ENCODE data around the gene DPCD.

Gene DPCD

DNA sequence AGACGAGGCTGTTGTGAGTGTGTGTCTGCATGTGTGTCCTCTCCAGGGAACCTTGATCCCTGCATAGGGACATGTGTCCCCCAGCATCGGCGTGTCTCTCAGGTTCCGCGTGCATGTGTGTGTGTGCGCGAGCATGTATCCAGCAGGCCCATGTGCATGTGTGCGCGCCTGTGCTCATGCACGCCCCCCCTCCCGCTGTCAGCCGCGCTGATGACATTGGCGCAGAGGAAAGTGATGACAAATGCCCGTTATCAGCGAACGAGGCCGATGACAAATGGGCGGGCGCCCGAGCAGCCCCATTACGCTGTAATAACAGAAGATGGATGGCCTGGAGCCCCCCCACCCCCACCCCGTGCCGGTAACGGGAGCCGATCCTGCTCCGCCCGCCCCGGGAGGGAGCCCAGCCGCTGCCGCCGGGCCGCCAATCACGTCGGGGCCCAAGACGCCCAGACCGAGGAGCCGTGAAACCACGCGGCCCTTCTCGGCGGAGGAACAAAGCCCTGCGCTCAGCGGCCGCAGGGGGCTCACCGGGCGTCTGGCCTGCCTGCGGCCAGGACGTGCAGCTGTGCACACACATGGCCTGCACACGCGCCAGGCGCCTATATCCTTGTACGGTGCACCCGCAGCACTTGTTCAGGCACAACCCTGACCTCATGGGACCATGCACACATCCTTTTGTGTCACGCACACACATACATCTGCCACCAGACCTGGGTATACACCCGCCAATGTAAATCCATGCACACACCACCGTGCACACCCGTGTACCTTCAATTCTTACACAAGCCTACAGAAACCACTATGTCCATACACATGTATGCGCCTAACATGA lies 21.6 kb upstream of the DPCD start:
- no peak overlapping the region for H3K4me3 ChIP-seq (ENCODE audit: control insufficient read depth, low read depth, low read length)
- no peak for DNase-seq (ENCODE audit: low read depth)
- TF ChIP-seq, protein P1, sequence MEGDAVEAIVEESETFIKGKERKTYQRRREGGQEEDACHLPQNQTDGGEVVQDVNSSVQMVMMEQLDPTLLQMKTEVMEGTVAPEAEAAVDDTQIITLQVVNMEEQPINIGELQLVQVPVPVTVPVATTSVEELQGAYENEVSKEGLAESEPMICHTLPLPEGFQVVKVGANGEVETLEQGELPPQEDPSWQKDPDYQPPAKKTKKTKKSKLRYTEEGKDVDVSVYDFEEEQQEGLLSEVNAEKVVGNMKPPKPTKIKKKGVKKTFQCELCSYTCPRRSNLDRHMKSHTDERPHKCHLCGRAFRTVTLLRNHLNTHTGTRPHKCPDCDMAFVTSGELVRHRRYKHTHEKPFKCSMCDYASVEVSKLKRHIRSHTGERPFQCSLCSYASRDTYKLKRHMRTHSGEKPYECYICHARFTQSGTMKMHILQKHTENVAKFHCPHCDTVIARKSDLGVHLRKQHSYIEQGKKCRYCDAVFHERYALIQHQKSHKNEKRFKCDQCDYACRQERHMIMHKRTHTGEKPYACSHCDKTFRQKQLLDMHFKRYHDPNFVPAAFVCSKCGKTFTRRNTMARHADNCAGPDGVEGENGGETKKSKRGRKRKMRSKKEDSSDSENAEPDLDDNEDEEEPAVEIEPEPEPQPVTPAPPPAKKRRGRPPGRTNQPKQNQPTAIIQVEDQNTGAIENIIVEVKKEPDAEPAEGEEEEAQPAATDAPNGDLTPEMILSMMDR (IDR thresholded peaks at IDR 0.05; ENCODE audit: control insufficient read depth, insufficient read depth, low read depth, low read length, missing control alignments): no peak

DNA sequence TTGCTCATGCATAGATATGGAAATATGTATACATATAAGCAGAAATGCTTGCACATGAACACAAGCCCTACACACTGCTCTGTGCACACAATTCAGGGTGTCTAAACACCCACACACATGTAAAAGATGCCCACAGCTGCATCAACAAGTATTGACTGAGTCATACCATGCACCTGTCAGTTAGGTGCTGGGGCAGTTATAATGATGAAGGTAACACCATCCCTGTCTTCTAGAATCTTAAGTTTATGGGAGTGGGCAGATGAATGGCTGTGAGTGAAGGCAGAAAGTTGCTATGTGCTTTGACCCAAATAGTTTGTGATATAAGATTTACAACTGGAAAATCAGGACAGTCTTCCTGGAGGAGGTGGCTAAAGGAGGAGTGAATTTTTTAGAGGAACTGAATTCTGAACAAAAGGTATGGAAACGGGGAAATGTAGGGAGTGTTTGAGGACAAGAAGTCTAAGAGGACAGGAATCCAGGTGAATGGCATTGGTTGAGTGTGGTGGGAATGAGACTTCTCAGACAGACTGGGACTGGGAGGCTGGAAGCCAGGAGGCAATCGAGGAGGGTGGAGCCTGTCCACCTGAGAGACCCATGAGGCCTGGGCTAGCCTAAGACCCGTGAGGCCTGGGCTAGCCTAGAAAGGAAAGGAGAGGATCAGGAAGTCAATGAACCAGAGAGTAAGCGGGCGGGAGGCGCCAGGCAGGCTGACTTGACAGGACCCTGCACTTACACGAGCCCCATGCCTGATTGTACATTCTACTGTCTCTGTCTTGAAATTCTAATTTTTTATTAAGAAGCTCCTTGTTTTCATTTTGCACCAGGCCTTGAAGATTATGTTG lies 20.7 kb upstream of the DPCD start:
- no peak overlapping the region for H3K4me3 ChIP-seq (ENCODE audit: control insufficient read depth, low read depth, low read length)
- no peak for DNase-seq (ENCODE audit: low read depth)

DNA sequence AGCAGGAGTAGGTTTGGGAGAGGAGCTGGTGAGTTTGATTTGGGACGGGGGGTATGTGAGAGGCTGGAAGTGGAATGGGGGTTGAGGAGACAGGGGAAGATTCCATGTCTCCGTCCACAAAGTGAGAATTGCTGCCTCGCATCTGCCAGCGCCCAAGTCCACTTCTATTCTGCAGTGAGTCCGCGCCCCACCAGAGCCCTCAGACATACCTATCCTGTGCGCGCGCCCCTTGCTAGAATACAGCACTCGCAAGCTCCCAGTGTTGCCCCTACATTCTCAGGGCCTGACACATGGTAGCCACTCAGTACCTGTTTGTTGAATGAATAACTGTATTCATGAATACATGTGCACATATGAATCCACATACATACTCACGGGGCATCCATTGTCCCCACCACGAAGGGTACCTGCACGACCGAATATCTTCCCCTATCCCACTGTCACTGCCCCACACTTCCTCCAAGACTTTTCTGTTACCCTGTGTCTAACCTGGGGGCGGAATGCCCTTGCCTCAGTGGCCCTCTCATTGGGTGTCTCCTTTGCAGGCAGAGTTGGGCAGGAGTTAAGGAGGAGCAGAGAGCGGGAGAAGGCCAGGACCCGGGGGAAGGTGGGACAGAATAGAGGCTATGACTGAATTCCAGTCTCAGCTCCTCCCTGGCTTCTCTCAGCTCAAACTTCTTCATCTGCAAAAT lies 19.9 kb upstream of the DPCD start:
- H3K4me3 ChIP-seq (ENCODE audit: control insufficient read depth, low read depth, low read length): no peak overlapping the region
- DNase-seq (ENCODE audit: low read depth): no peak
- TF ChIP-seq, protein P1 (IDR thresholded peaks at IDR 0.05; ENCODE audit: control insufficient read depth, insufficient read depth, low read depth, low read length, missing control alignments): no peak

More for the DNA sequence above, 20.7 kb upstream of the DPCD start:
- TF ChIP-seq, protein P1 (IDR thresholded peaks at IDR 0.05; ENCODE audit: control insufficient read depth, insufficient read depth, low read depth, low read length, missing control alignments): no peak

DNA sequence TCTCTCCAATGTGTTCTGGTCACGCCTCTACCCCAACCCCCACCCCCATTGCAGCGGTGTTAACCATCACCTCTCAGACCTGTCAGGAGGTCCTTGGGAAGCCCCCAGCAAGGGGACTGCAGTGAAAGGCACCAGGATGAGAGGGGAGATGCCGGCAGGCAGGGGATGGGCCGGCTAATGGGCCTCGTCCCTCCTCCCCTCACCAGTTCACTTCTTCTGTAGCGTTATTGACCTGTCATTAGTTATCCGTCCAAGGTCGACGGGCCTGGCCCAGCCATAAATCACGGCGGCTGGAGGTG lies 18.8 kb upstream of the DPCD start:
- H3K4me3 ChIP-seq (ENCODE audit: control insufficient read depth, low read depth, low read length): no peak overlapping the region
- no peak for DNase-seq (ENCODE audit: low read depth)
- TF ChIP-seq, protein P1 (IDR thresholded peaks at IDR 0.05; ENCODE audit: control insufficient read depth, insufficient read depth, low read depth, low read length, missing control alignments): no peak

DNA sequence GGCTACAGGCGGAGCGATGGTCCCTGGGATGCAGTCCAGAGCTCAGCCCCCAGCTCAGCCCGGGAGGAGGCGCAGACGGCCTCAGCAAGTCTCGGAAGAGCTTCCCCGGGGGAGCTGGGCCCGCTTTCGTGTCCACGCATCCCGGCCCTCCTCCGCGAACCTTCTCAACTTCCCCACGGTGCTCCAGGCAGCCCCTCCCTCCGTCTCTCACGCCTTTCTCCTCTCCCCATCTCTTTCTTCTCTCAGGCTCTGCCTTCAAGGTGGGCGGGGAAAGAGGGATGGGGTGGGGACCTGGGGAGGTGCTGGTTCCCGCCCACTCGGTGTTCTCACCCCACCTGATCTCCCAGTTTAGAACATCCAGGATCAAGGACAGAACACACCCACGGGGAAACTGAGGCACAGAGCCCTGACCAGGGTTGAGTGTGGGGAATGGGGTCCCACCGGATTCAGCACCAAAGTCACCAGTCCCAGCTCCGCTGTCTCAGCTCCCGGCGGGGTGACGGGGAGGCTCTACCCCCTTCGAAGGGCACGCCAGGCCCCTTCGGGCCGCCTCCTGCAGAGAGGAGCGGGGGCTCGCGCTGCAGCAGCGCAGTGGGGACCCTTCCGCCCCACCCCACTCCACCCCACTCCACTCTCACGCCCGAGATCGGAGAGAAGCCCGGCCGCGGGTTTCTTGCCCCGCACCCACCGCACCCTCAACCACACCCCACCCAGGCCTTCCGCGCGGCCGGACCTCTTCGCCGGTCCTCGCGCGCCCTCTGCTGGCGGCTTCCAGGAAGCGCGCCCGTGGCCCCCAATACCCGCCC lies 18.3 kb upstream of the DPCD start:
- TF ChIP-seq, protein P1 (IDR thresholded peaks at IDR 0.05; ENCODE audit: control insufficient read depth, insufficient read depth, low read depth, low read length, missing control alignments): peak; percentile 65
- peak overlapping the region; percentile 70 for H3K4me3 ChIP-seq (ENCODE audit: control insufficient read depth, low read depth, low read length)
- no peak for DNase-seq (ENCODE audit: low read depth)

Data from AG09309 (cell line).